Activated naive CD4-positive, alpha-beta T cell treated with Interleukin-2 at 50 U/mL for 16 hours (primary cell): ENCODE measurements around the gene BDKRB1.

Experiments
- DNase-seq: peaks from one replicate; pipeline ENCODE4 v3.0.0-alpha.2; 2020

Gene BDKRB1

GRCh38 chr14:96255501-96256366 lies at the start of gene BDKRB1:
Gene BDKRB1 (plus strand): TSS chr14:96256210. CDS start chr14:96263683, 7,473 bp downstream.
- DNase-seq: no peak

GRCh38 chr14:96206461-96206860 lies 49.5 kb upstream of the BDKRB1 start:
- no peak for DNase-seq

- no peak for DNase-seq
These were observed 48.3 kb upstream of the BDKRB1 start for GRCh38 chr14:96207686-96208085.

GRCh38 chr14:96208739-96209138 lies 47.3 kb upstream of the BDKRB1 start:
- no peak for DNase-seq

- no peak for DNase-seq
These were observed 43.9 kb upstream of the BDKRB1 start for GRCh38 chr14:96212140-96212539.

- no peak for DNase-seq
These were observed 43.1 kb upstream of the BDKRB1 start for GRCh38 chr14:96212896-96213295.

- no peak for DNase-seq
These were observed 42.0 kb upstream of the BDKRB1 start for GRCh38 chr14:96213871-96214465.

- DNase-seq: no peak
These were observed 41.2 kb upstream of the BDKRB1 start for GRCh38 chr14:96214793-96215192.

GRCh38 chr14:96215452-96216244 lies 40.4 kb upstream of the BDKRB1 start:
- no peak for DNase-seq

GRCh38 chr14:96216627-96217026 lies 39.4 kb upstream of the BDKRB1 start:
- no peak for DNase-seq

- no peak for DNase-seq
These were observed 38.6 kb upstream of the BDKRB1 start for GRCh38 chr14:96217376-96217913.

GRCh38 chr14:96221109-96221650 lies 34.8 kb upstream of the BDKRB1 start:
- DNase-seq: no peak

GRCh38 chr14:96221841-96222240 lies 34.2 kb upstream of the BDKRB1 start:
- DNase-seq: no peak

- DNase-seq: no peak
These were observed 31.4 kb upstream of the BDKRB1 start for GRCh38 chr14:96224480-96225096.

GRCh38 chr14:96225213-96225612 lies 30.8 kb upstream of the BDKRB1 start:
- DNase-seq: no peak

GRCh38 chr14:96225745-96226151 lies 30.3 kb upstream of the BDKRB1 start:
- no peak for DNase-seq

- DNase-seq: no peak
These were observed 28.6 kb upstream of the BDKRB1 start for GRCh38 chr14:96227428-96227827.

- no peak for DNase-seq
These were observed 26.7 kb upstream of the BDKRB1 start for GRCh38 chr14:96229315-96229714.

GRCh38 chr14:96231056-96231455 lies 25.0 kb upstream of the BDKRB1 start:
- DNase-seq: no peak

- DNase-seq: no peak
These were observed 24.4 kb upstream of the BDKRB1 start for GRCh38 chr14:96231526-96232130.

- DNase-seq: no peak
These were observed 23.5 kb upstream of the BDKRB1 start for GRCh38 chr14:96232506-96232905.

- DNase-seq: no peak
These were observed 22.3 kb upstream of the BDKRB1 start for GRCh38 chr14:96233661-96234060.
